B cell (primary cell): ENCODE data around the gene PARVB.
"Not testable (repeated sequence)": the region's sequence is repeated elsewhere in the genome, so short reads cannot be mapped to it uniquely, and the experiment has no call there.

Experiments used
- CTCF ChIP-seq: fragments of 200-600 bp; IDR thresholded peaks from one replicate; pipeline ENCODE4 v1.8.0; 2022; ENCODE audit warnings: antibody characterized with exemption, mild to moderate bottlenecking
- EZH2 ChIP-seq: IDR thresholded peaks from 2 replicates; pipeline ENCODE4 v1.6.1; 2012; ENCODE audit warnings: borderline replicate concordance, low read depth, mild to moderate bottlenecking, moderate library complexity, low read length; ENCODE audit not compliant: insufficient read depth, poor library complexity, severe bottlenecking

- not testable (repeated sequence) for TF ChIP-seq CTCF, EZH2
Measured at GRCh38 chr22:44016586-44016985, 7.5 kb upstream of the PARVB start.
